T-cell (primary cell): Measurements from ENCODE around the gene DNAH14. TPM values are rescaled to one million over a fixed set of nuclear protein-coding genes. Genes with fewer than 3 reads are reported as not detected.

Experiments used
- ATAC-seq, 4 experiments: fragments of 200-7000 bp in 3 of 4; fragments of 150-1000 bp in 1 of 4; cut with Tn5 transposase; replicated peaks in 1 of 4; 1 replicate in 3 of 4; 2 replicates in 1 of 4; pipeline ENCODE4 v1.10.0; 2021; ENCODE audit warnings: moderate library complexity in 3 of 4, mild to moderate bottlenecking in 2 of 4, moderate number of reproducible peaks in 1 of 4
- CTCF ChIA-PET, 2 donors: fragments of 300-600 bp; sonication (Branson Sonifier 250); formaldehyde crosslinking; loops; one replicate each; lab custom pipeline; 2022; ENCODE audit warnings: antibody characterized with exemption in 2 of 2; lab: Charles Lee
- POLR2A ChIA-PET, 2 donors: fragments of 300-600 bp; sonication (Branson Sonifier 250); formaldehyde crosslinking; loops; one replicate each; lab custom pipeline; 2022; ENCODE audit warnings: antibody characterized with exemption in 2 of 2; lab: Charles Lee
- DNase-seq, 35 experiments: peaks; one replicate each; pipeline versions ENCODE4 v3.0.0 to v3.0.0-alpha.2; 2013 to 2023
- H3K27ac ChIP-seq: one replicate; pipeline ENCODE4 v1.5.1; 2013; ENCODE audit warnings: low read length
- H3K27me3 ChIP-seq, 2 experiments: replicated peaks in 1 of 2; 1 replicate in 1 of 2; 2 replicates in 1 of 2; pipeline versions ENCODE4 v1.6.1 to v1.7.0; 2013; ENCODE audit warnings: low read length in 1 of 2, mixed read lengths in 1 of 2; ENCODE audit not compliant: control insufficient read depth in 2 of 2, insufficient read depth in 2 of 2; ENCODE audit errors: extremely low read depth in 1 of 2
- H3K36me3 ChIP-seq, 2 donors: 1 replicate in 1 of 2; 2 replicates in 1 of 2; pipeline versions ENCODE4 v1.6.1 to v1.7.0; 2013; ENCODE audit warnings: low read length in 1 of 2; ENCODE audit not compliant: control insufficient read depth in 2 of 2, insufficient read depth in 1 of 2; ENCODE audit errors: extremely low read depth in 1 of 2
- H3K4me1 ChIP-seq, 2 experiments: 1 replicate in 1 of 2; 2 replicates in 1 of 2; pipeline versions ENCODE4 v1.6.1 to v1.7.0; 2013; ENCODE audit warnings: low read length in 2 of 2, mixed read lengths in 1 of 2; ENCODE audit not compliant: insufficient read depth in 2 of 2, control insufficient read depth in 1 of 2; ENCODE audit errors: extremely low read depth in 1 of 2
- H3K4me3 ChIP-seq, 2 donors: 1 replicate in 1 of 2; 2 replicates in 1 of 2; pipeline versions ENCODE4 v1.5.1 to v1.7.0; 2013; ENCODE audit warnings: mild to moderate bottlenecking in 2 of 2, low read length in 1 of 2, moderate library complexity in 1 of 2; ENCODE audit not compliant: control insufficient read depth in 1 of 2; ENCODE audit errors: extremely low read depth in 1 of 2
- H3K9me3 ChIP-seq: 2 replicates; pipeline ENCODE4 v1.7.0; 2013
- H3K27ac Mint-ChIP-seq, 2 donors: one replicate each; pipeline ENCODE4 v1.8.0; 2020 to 2021; ENCODE audit warnings: mild to moderate bottlenecking in 2 of 2, mixed read lengths in 2 of 2
- H3K27me3 Mint-ChIP-seq, 2 donors: one replicate each; pipeline ENCODE4 v1.8.0; 2021 to 2022; ENCODE audit warnings: mixed read lengths in 2 of 2
- H3K36me3 Mint-ChIP-seq: one replicate; pipeline ENCODE4 v1.8.0; 2021; ENCODE audit warnings: mixed read lengths
- H3K4me1 Mint-ChIP-seq, 3 donors: one replicate each; pipeline ENCODE4 v1.8.0; 2020 to 2022; ENCODE audit warnings: mixed read lengths in 3 of 3, mild to moderate bottlenecking in 1 of 3
- H3K4me3 Mint-ChIP-seq, 3 donors: one replicate each; pipeline ENCODE4 v1.8.0; 2020 to 2022; ENCODE audit warnings: mild to moderate bottlenecking in 3 of 3, mixed read lengths in 3 of 3, moderate library complexity in 3 of 3
- H3K9me3 Mint-ChIP-seq, 3 donors: one replicate each; pipeline ENCODE4 v1.8.0; 2020 to 2022; ENCODE audit warnings: mixed read lengths in 3 of 3
- WGBS: methylation state at CpG from one replicate; pipeline ENCODE4 v1.1.5; 2013; ENCODE audit warnings: missing lambda C conversion rate; ENCODE audit not compliant: insufficient coverage; 5-methylcytosine and 5-hydroxymethylcytosine counted together
- total RNA-seq, 35 experiments: library from RNA in 6 of 35; stranded (reverse) in 6 of 35; fragments of 120-200 nt in 1 of 35; gene quantifications; one replicate each; pipeline versions ENCODE4 v1.2.1 to v1.2.4 and lab custom pipeline; 2013 to 2026

The DNAH14 gene
- total RNA-seq, 5 donors from 2014 or later (not counting 1 experiment from before 2014, with no cell fraction given), result 0.06 to 1.4 (median 0.39) TPM; not detected in 1

GRCh38 chr1:225422795-225423517 is 493.5 kb downstream of the DNAH14 start:
- Histone ChIP-seq H3K9me3 (no peaks in the 10 kb centered on the region), H3K27me3 (no peaks in the 10 kb centered on the region), H3K4me3 (no peak overlapping the region), H3K36me3 (peaks cover 6 to 40% of the 10 kb centered on the region in 2 donors), H3K4me1 (peaks cover 26 to 41% of the 10 kb centered on the region in 2 experiments), H3K27ac (no peak overlapping the region)
- peak overlapping the region in 1 of 3 donors; percentile 90 for H3K4me3 Mint-ChIP-seq
- peak overlapping the region; percentile 8 to 30 for H3K27ac Mint-ChIP-seq
- no peak for DNase-seq
- peaks cover 58 to 65% (median 64%) of the 10 kb centered on the region in 3 donors for H3K4me1 Mint-ChIP-seq
- no peaks in the 10 kb centered on the region for H3K9me3 Mint-ChIP-seq
- no peaks in the 10 kb centered on the region for H3K27me3 Mint-ChIP-seq
- POLR2A ChIA-PET, result no interaction called here
- ATAC-seq, result no peak
- WGBS, result 80% methylated on average over 1 of the region's 7 CpGs
- H3K36me3 Mint-ChIP-seq, result peaks cover 26% of the 10 kb centered on the region
- CTCF ChIA-PET, result interaction anchor here in 1 of 2 donors (0.6 kb wide), 2 partner anchors 545 to 1163 kb away, joined by 4 to 5 read pairs; no protein-coding TSS in a partner anchor

DNA sequence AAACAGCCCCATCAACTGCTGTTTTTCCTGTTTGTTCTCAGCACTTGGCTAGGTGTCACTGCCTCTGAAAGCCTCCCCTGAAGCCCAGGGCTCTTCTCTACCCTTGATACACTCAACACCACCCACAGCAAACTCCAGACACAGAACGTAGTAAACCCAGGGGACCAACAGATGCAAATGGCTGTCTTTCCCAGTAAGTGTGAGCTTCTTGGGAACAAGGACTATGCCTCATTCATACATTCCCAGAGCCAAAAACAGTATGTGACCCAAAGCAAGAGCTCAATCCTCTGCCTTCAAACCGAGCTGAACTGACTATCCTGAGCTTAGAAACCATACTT is 494.0 kb downstream of the DNAH14 start:
- peak overlapping the region; percentile 0 for H3K27ac ChIP-seq
- H3K27me3 Mint-ChIP-seq, result no peaks in the 10 kb centered on the region
- H3K4me1 ChIP-seq, result peaks cover 26 to 44% of the 10 kb centered on the region in 2 experiments
- ATAC-seq, result no peak
- H3K9me3 ChIP-seq, result no peaks in the 10 kb centered on the region
- H3K36me3 Mint-ChIP-seq, result peaks cover 21% of the 10 kb centered on the region
- ChIA-PET CTCF (interaction anchor here in 1 of 2 donors (1.3 kb wide), 1 partner anchor 18 kb away, joined by 5 read pairs; no protein-coding TSS in a partner anchor), POLR2A (no interaction called here)
- peak overlapping the region in 1 of 3 donors; percentile 90 for H3K4me3 Mint-ChIP-seq
- 64% methylated on average over 2 of the region's 2 CpGs for WGBS
- no peak for DNase-seq
- H3K4me3 ChIP-seq, result no peak overlapping the region
- no peaks in the 10 kb centered on the region for H3K9me3 Mint-ChIP-seq
- H3K27ac Mint-ChIP-seq, result peak overlapping the region; percentile 8 to 30
- H3K36me3 ChIP-seq, result peaks cover 6 to 35% of the 10 kb centered on the region in 2 donors
- H3K27me3 ChIP-seq, result no peaks in the 10 kb centered on the region
- H3K4me1 Mint-ChIP-seq, result peaks cover 58 to 64% (median 62%) of the 10 kb centered on the region in 3 donors

- Histone ChIP-seq H3K9me3 (no peaks in the 10 kb centered on the region), H3K4me1 (peaks cover 32 to 49% of the 10 kb centered on the region in 2 experiments), H3K36me3 (peaks cover 0 to 24% of the 10 kb centered on the region in 2 donors), H3K27ac (no peak overlapping the region), H3K27me3 (no peaks in the 10 kb centered on the region), H3K4me3 (no peak overlapping the region)
- peaks cover 13% of the 10 kb centered on the region for H3K36me3 Mint-ChIP-seq
- 71% methylated on average over 6 of the region's 6 CpGs for WGBS
- H3K4me1 Mint-ChIP-seq, result peaks cover 57 to 64% (median 63%) of the 10 kb centered on the region in 3 donors
- POLR2A ChIA-PET, result interaction anchor here (0.6 to 1.1 kb wide), 4 partner anchors 17 to 765 kb away, joined by 3 to 4 read pairs (median 3); no protein-coding TSS in a partner anchor
- peak overlapping the region in 2 of 3 donors; percentile 90 for H3K4me3 Mint-ChIP-seq
- no peaks in the 10 kb centered on the region for H3K27me3 Mint-ChIP-seq
- no peak for ATAC-seq
- DNase-seq, result no peak
- CTCF ChIA-PET, result interaction anchor here (0.8 to 5.3 kb wide), 5 partner anchors 15 to 43 kb away, joined by 3 to 43 read pairs (median 5); no protein-coding TSS in a partner anchor
- H3K9me3 Mint-ChIP-seq, result no peaks in the 10 kb centered on the region
- H3K27ac Mint-ChIP-seq, result no peak overlapping the region
These were observed 495.2 kb downstream of the DNAH14 start for GRCh38 chr1:225424562-225425200.

- H3K4me1 ChIP-seq, result peaks cover 32 to 49% of the 10 kb centered on the region in 2 experiments
- Mint-ChIP-seq H3K27ac (peak overlapping the region; percentile 24 to 64), H3K36me3 (peaks cover 11% of the 10 kb centered on the region), H3K4me3 (peak overlapping the region; percentile 85 to 90 (median 90)), H3K9me3 (no peaks in the 10 kb centered on the region), H3K4me1 (peaks cover 57 to 62% (median 62%) of the 10 kb centered on the region in 3 donors), H3K27me3 (no peaks in the 10 kb centered on the region)
- H3K9me3 ChIP-seq, result no peaks in the 10 kb centered on the region
- ChIA-PET POLR2A (interaction anchor here (0.6 to 1.1 kb wide), 6 partner anchors 16 to 764 kb away, joined by 3 to 6 read pairs (median 3); no protein-coding TSS in a partner anchor), CTCF (interaction anchor here (0.8 to 5.3 kb wide), 5 partner anchors 10 to 43 kb away, joined by 3 to 43 read pairs (median 4); no protein-coding TSS in a partner anchor)
- H3K27ac ChIP-seq, result no peak overlapping the region
- ATAC-seq (no peak), DNase-seq (no peak)
- WGBS, result 19% methylated on average over 3 of the region's 5 CpGs
- peaks cover 0 to 21% of the 10 kb centered on the region in 2 donors for H3K36me3 ChIP-seq
- H3K4me3 ChIP-seq, result peak overlapping the region in 1 of 2 donors; percentile 1
- H3K27me3 ChIP-seq, result no peaks in the 10 kb centered on the region
These were observed 495.8 kb downstream of the DNAH14 start for GRCh38 chr1:225425201-225425786.

- H3K4me3 Mint-ChIP-seq, result peak overlapping the region; percentile 85 to 90 (median 90)
- Histone ChIP-seq H3K36me3 (peaks cover 0 to 15% of the 10 kb centered on the region in 2 donors), H3K4me3 (peak overlapping the region; percentile 90 to 96), H3K27me3 (no peaks in the 10 kb centered on the region), H3K9me3 (no peaks in the 10 kb centered on the region), H3K27ac (peak overlapping the region; percentile 65), H3K4me1 (peaks cover 32 to 49% of the 10 kb centered on the region in 2 experiments)
- CTCF ChIA-PET, result interaction anchor here (0.6 to 5.3 kb wide), 7 partner anchors 12 to 981 kb away, joined by 3 to 43 read pairs (median 4); partner anchors contain the start of gene PARP1 (in 1 of the 2)
- no peaks in the 10 kb centered on the region for H3K27me3 Mint-ChIP-seq
- peak overlapping the region; percentile 85 to 94 for H3K27ac Mint-ChIP-seq
- DNase-seq, result peak in 27 of 35 experiments; percentile 7 to 58 (median 33)
- peaks cover 6% of the 10 kb centered on the region for H3K36me3 Mint-ChIP-seq
- WGBS, result 2% methylated on average over 35 of the region's 36 CpGs
- no peaks in the 10 kb centered on the region for H3K9me3 Mint-ChIP-seq
- no peak for ATAC-seq
- H3K4me1 Mint-ChIP-seq, result peaks cover 54 to 59% (median 59%) of the 10 kb centered on the region in 3 donors
- POLR2A ChIA-PET, result interaction anchor here (0.5 to 1.0 kb wide), 9 partner anchors 10 to 1234 kb away, joined by 3 to 8 read pairs (median 3); no protein-coding TSS in a partner anchor
These were observed 497.1 kb downstream of the DNAH14 start for GRCh38 chr1:225426395-225427234.
